Measurements from ENCODE around the gene LIN7B. TPM values are rescaled to one million over a fixed set of nuclear protein-coding genes. Genes with fewer than 3 reads are reported as not detected.

LIN7B gene
- total and polyA plus RNA-seq, 9 of the 15 experiments (the other 6 are each of a cell fraction or from before 2014, with no cell fraction given) = 0.89 to 15.7 (median 4.0) TPM

GRCh38 chr19:49073514-49074378, 40.4 kb upstream of the LIN7B start (continued):
- no peak for TF ChIP-seq ZMIZ1 (IDR thresholded peaks at IDR 0.05; ENCODE audit: low read depth in 2 of 2, low read length in 2 of 2)
- 0 out of 2 replicates have a peak, but pooled peaks have one; percentile 30 for TF ChIP-seq ELF1 (tag; IDR thresholded peaks at IDR 0.05)
- no peak for TF ChIP-seq FOXP4 (CRISPR knock-in tag; IDR thresholded peaks at IDR 0.05; ENCODE audit: borderline replicate concordance)
- TF ChIP-seq ELF4 (CRISPR knock-in tag; IDR thresholded peaks at IDR 0.05) = no peak
- TF ChIP-seq ZNF174 (CRISPR knock-in tag; IDR thresholded peaks at IDR 0.05) = no peak
- TF ChIP-seq ZNF311 (CRISPR knock-in tag; IDR thresholded peaks at IDR 0.05) = no peak
- TF ChIP-seq ZNF696 (CRISPR knock-in tag; conservative IDR thresholded peaks at IDR 0.05) = no peak
- no peak for TF ChIP-seq TAF7 (tag; IDR thresholded peaks at IDR 0.05)
- TF ChIP-seq, protein P1, sequence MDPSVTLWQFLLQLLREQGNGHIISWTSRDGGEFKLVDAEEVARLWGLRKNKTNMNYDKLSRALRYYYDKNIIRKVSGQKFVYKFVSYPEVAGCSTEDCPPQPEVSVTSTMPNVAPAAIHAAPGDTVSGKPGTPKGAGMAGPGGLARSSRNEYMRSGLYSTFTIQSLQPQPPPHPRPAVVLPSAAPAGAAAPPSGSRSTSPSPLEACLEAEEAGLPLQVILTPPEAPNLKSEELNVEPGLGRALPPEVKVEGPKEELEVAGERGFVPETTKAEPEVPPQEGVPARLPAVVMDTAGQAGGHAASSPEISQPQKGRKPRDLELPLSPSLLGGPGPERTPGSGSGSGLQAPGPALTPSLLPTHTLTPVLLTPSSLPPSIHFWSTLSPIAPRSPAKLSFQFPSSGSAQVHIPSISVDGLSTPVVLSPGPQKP (CRISPR knock-in tag; IDR thresholded peaks at IDR 0.05) = no peak
- no peak for TF ChIP-seq HNRNPH1 (optimal IDR thresholded peaks at IDR 0.05; ENCODE audit: low read depth, low read length)
- TF ChIP-seq, protein P2, sequence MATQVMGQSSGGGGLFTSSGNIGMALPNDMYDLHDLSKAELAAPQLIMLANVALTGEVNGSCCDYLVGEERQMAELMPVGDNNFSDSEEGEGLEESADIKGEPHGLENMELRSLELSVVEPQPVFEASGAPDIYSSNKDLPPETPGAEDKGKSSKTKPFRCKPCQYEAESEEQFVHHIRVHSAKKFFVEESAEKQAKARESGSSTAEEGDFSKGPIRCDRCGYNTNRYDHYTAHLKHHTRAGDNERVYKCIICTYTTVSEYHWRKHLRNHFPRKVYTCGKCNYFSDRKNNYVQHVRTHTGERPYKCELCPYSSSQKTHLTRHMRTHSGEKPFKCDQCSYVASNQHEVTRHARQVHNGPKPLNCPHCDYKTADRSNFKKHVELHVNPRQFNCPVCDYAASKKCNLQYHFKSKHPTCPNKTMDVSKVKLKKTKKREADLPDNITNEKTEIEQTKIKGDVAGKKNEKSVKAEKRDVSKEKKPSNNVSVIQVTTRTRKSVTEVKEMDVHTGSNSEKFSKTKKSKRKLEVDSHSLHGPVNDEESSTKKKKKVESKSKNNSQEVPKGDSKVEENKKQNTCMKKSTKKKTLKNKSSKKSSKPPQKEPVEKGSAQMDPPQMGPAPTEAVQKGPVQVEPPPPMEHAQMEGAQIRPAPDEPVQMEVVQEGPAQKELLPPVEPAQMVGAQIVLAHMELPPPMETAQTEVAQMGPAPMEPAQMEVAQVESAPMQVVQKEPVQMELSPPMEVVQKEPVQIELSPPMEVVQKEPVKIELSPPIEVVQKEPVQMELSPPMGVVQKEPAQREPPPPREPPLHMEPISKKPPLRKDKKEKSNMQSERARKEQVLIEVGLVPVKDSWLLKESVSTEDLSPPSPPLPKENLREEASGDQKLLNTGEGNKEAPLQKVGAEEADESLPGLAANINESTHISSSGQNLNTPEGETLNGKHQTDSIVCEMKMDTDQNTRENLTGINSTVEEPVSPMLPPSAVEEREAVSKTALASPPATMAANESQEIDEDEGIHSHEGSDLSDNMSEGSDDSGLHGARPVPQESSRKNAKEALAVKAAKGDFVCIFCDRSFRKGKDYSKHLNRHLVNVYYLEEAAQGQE (IDR thresholded peaks at IDR 0.05; ENCODE audit: borderline replicate concordance) = peak; percentile 61; the same call in 1 of the 2 replicates
- TF ChIP-seq, protein P2 (CRISPR knock-in tag; IDR thresholded peaks at IDR 0.05; ENCODE audit: low read depth) = no peak
